ENCODE results near the gene GJD4. TPM values are rescaled to one million over a fixed set of nuclear protein-coding genes. Genes with fewer than 3 reads are reported as not detected.

GJD4 gene
- total and polyA plus RNA-seq, 2 experiments from 2014 or later, result not detected

GRCh38 chr10:35608328-35608672 is 3.2 kb downstream of the GJD4 start:
- peak overlapping the region; percentile 87 for H3K4me2 ChIP-seq
- peaks cover 17% of the 10 kb centered on the region for H3K36me3 Mint-ChIP-seq (ENCODE audit: low read depth)
- H3K27ac Mint-ChIP-seq, result no peak overlapping the region

More at GRCh38 chr10:35608328-35608672, 3.2 kb downstream of the GJD4 start:
- H3K4me3 Mint-ChIP-seq, result no peak overlapping the region
- H4K20me1 ChIP-seq (replicated peaks; ENCODE audit: insufficient read depth), result no peaks in the 10 kb centered on the region
- peaks cover 25% of the 10 kb centered on the region for H3K9me3 Mint-ChIP-seq
- DNase-seq (ENCODE audit: low spot score) (peak; percentile 10), ATAC-seq (peak; percentile 23; the same call in 1 of the 3 replicates)
- no peak for TF ChIP-seq ZNF331 (CRISPR knock-in tag; IDR thresholded peaks at IDR 0.05; ENCODE audit: low read depth)
- TF ChIP-seq ZNF114 (CRISPR knock-in tag; IDR thresholded peaks at IDR 0.05), result no peak
- no peak for TF ChIP-seq NANOG (IDR thresholded peaks at IDR 0.05; ENCODE audit: borderline replicate concordance)
- no peak for TF ChIP-seq JUNB (IDR thresholded peaks at IDR 0.05; ENCODE audit: unreplicated experiment)
- no peak for TF ChIP-seq CREB1 (CRISPR knock-in tag; IDR thresholded peaks at IDR 0.05; ENCODE audit: low read depth)
- no peak for TF ChIP-seq STAT1 (IDR thresholded peaks at IDR 0.05; ENCODE audit: unreplicated experiment)
- no peak for TF ChIP-seq REST (IDR thresholded peaks at IDR 0.05; ENCODE audit: unreplicated experiment)
- TF ChIP-seq CTCF (conservative IDR thresholded peaks at IDR 0.05; ENCODE audit: low read depth in 2 of 2), result no peak
- no peak for TF ChIP-seq EZH2 (IDR thresholded peaks at IDR 0.05; ENCODE audit: low read depth, unreplicated experiment)
- TF ChIP-seq ZNF462 (CRISPR knock-in tag; IDR thresholded peaks at IDR 0.05), result no peak
- peaks cover 10% of the 10 kb centered on the region for H3K27me3 Mint-ChIP-seq (ENCODE audit: insufficient read depth, low read depth, poor library complexity)
- no peaks in the 10 kb centered on the region for H3K79me2 ChIP-seq (replicated peaks; ENCODE audit: insufficient read depth)
- no peaks in the 10 kb centered on the region for H3K9me2 ChIP-seq (ENCODE audit: insufficient read depth)
- no peaks in the 10 kb centered on the region for H3K4me1 ChIP-seq (ENCODE audit: insufficient read depth)
- H3K4me3 ChIP-seq, result peak overlapping the region; percentile 57
- no peak overlapping the region for H3K27ac ChIP-seq (ENCODE audit: low read depth)
- H3F3A ChIP-seq (replicated peaks; ENCODE audit: low read depth), result no peaks in the 10 kb centered on the region
- H2AFZ ChIP-seq, result peak overlapping the region; percentile 95
- H3K27me3 ChIP-seq (ENCODE audit: insufficient read depth), result peaks cover 31% of the 10 kb centered on the region
- no peaks in the 10 kb centered on the region for H3K36me3 ChIP-seq (ENCODE audit: insufficient read depth)
- H3K4me1 Mint-ChIP-seq, result no peaks in the 10 kb centered on the region
